BLaER1 treated with 17β-estradiol and CSF1 and Interleukin-3, amounts not matched to agents 10 nM and 100 nM (cell line): Measurements from ENCODE around the gene IL10RB.

Experiments
- H3K27ac ChIP-seq, 11 experiments: shearing (Covaris generic); formaldehyde crosslinking; 2 replicates each; pipeline ENCODE4 v1.8.1; 2022
- H3K27me3 ChIP-seq, 11 experiments: shearing (Covaris generic); formaldehyde crosslinking; 2 replicates each; pipeline ENCODE4 v1.8.1; 2022
- H3K36me3 ChIP-seq, 11 experiments: shearing (Covaris generic); formaldehyde crosslinking; 2 replicates each; pipeline ENCODE4 v1.8.1; 2022
- H3K4me1 ChIP-seq, 10 experiments: shearing (Covaris generic); formaldehyde crosslinking; 2 replicates each; pipeline ENCODE4 v1.8.1; 2022
- H3K4me2 ChIP-seq, 11 experiments: shearing (Covaris generic); formaldehyde crosslinking; 2 replicates each; pipeline ENCODE4 v1.8.1; 2022
- H3K4me3 ChIP-seq, 10 experiments: shearing (Covaris generic); formaldehyde crosslinking; 2 replicates each; pipeline ENCODE4 v1.8.1; 2022
- H3K9ac ChIP-seq, 11 experiments: shearing (Covaris generic); formaldehyde crosslinking; 2 replicates each; pipeline ENCODE4 v1.8.1; 2022
- H3K9me3 ChIP-seq, 11 experiments: shearing (Covaris generic); formaldehyde crosslinking; replicated peaks in 1 of 11; 2 replicates each; pipeline ENCODE4 v1.8.1; 2022
- H4K20me1 ChIP-seq, 11 experiments: shearing (Covaris generic); formaldehyde crosslinking; 2 replicates each; pipeline ENCODE4 v1.8.1; 2022
- Cebpa-rat ChIP-seq, 11 experiments: shearing (Covaris generic); IDR thresholded peaks; 2 replicates each; pipeline ENCODE4 v1.8.1; 2022

The IL10RB gene

GRCh38 chr21:33334824-33335223 lies 68.7 kb downstream of the IL10RB start:
- H3K27ac ChIP-seq: no peak overlapping the region
- peaks cover 0 to 53% (median 14%) of the 10 kb centered on the region in 10 experiments; a peak in 14 of 20 replicates for H3K4me1 ChIP-seq
- H4K20me1 ChIP-seq: peaks cover 0 to 65% (median 5%) of the 10 kb centered on the region in 11 experiments; a peak in 10 of 22 replicates
- H3K9me3 ChIP-seq: peaks cover 43 to 59% (median 56%) of the 10 kb centered on the region in 11 experiments
- H3K9ac ChIP-seq: no peak overlapping the region
- no peak overlapping the region for H3K4me3 ChIP-seq
- no peak for TF ChIP-seq Cebpa-rat (IDR thresholded peaks at IDR 0.05)
- peaks cover 67 to 93% (median 74%) of the 10 kb centered on the region in 11 experiments for H3K36me3 ChIP-seq
- no peaks in the 10 kb centered on the region for H3K27me3 ChIP-seq
- H3K4me2 ChIP-seq: no peak overlapping the region

GRCh38 chr21:33339135-33339534 lies 73.0 kb downstream of the IL10RB start:
- peak overlapping the region in 6 of 11 experiments; percentile 25 to 67 (median 38); a peak in 8 of 22 replicates for H3K27ac ChIP-seq
- H3K4me2 ChIP-seq: peak overlapping the region in 6 of 11 experiments; percentile 4 to 88 (median 52); a peak in 9 of 22 replicates
- peaks cover 0 to 51% (median 8%) of the 10 kb centered on the region in 11 experiments; a peak in 11 of 22 replicates for H4K20me1 ChIP-seq
- H3K4me1 ChIP-seq: peaks cover 0 to 54% (median 20%) of the 10 kb centered on the region in 10 experiments; a peak in 14 of 20 replicates
- no peaks in the 10 kb centered on the region for H3K27me3 ChIP-seq
- H3K9ac ChIP-seq: peak overlapping the region in 1 of 11 experiments; percentile 43; a peak in 1 of 22 replicates
- H3K4me3 ChIP-seq: no peak overlapping the region
- no peak for TF ChIP-seq Cebpa-rat (IDR thresholded peaks at IDR 0.05)
- H3K36me3 ChIP-seq: peaks cover 65 to 93% (median 75%) of the 10 kb centered on the region in 11 experiments
- H3K9me3 ChIP-seq: peaks cover 8 to 16% (median 15%) of the 10 kb centered on the region in 11 experiments; a peak in 21 of 22 replicates

GRCh38 chr21:33339918-33340317 lies 73.8 kb downstream of the IL10RB start:
- Histone ChIP-seq H3K4me1 (peaks cover 0 to 51% (median 20%) of the 10 kb centered on the region in 10 experiments; a peak in 14 of 20 replicates), H3K9ac (peak overlapping the region in 3 of 11 experiments; percentile 43 to 56 (median 52); a peak in 6 of 22 replicates), H3K9me3 (peaks cover 4 to 8% (median 8%) of the 10 kb centered on the region in 11 experiments; a peak in 19 of 22 replicates), H3K27ac (peak overlapping the region in 6 of 11 experiments; percentile 3 to 67 (median 38); a peak in 10 of 22 replicates), H3K27me3 (no peaks in the 10 kb centered on the region), H3K4me3 (no peak overlapping the region; a peak in 1 of 20 replicates), H4K20me1 (peaks cover 0 to 45% (median 8%) of the 10 kb centered on the region in 11 experiments; a peak in 9 of 22 replicates), H3K36me3 (peaks cover 65 to 93% (median 75%) of the 10 kb centered on the region in 11 experiments), H3K4me2 (peak overlapping the region in 7 of 11 experiments; percentile 5 to 88 (median 48); a peak in 11 of 22 replicates)
- no peak; a peak in 1 of 22 replicates for TF ChIP-seq Cebpa-rat (IDR thresholded peaks at IDR 0.05)

- no peaks in the 10 kb centered on the region for H3K9me3 ChIP-seq
- peaks cover 0 to 6% (median 0%) of the 10 kb centered on the region in 11 experiments; a peak in 2 of 22 replicates for H4K20me1 ChIP-seq
- no peak overlapping the region for H3K4me2 ChIP-seq
- H3K9ac ChIP-seq: no peak overlapping the region
- no peaks in the 10 kb centered on the region for H3K27me3 ChIP-seq
- no peak for TF ChIP-seq Cebpa-rat (IDR thresholded peaks at IDR 0.05)
- no peak overlapping the region for H3K4me3 ChIP-seq
- peaks cover 0 to 10% (median 0%) of the 10 kb centered on the region in 10 experiments; a peak in 5 of 20 replicates for H3K4me1 ChIP-seq
- no peak overlapping the region for H3K27ac ChIP-seq
- peaks cover 96 to 100% (median 99%) of the 10 kb centered on the region in 11 experiments for H3K36me3 ChIP-seq
Measured at GRCh38 chr21:33345751-33346238, 79.6 kb downstream of the IL10RB start.
